Measurements from ENCODE around the gene FGFR3.

The FGFR3 gene

GRCh38 chr4:1792832-1793495 is at the start of gene FGFR3:
TSS of gene FGFR3 (plus strand) at chr4:1793293. CDS start at chr4:1793935, 642 bp downstream.
- no peak within 1 kb of the TSS for H3K4me3 Mint-ChIP-seq

GRCh38 chr4:1743551-1743950 is 49.5 kb upstream of the FGFR3 start:
- no peaks in the 10 kb centered on the region for H3K27me3 Mint-ChIP-seq
- H3K36me3 Mint-ChIP-seq (ENCODE audit: low read depth), result peaks cover 68% of the 10 kb centered on the region
- H3K27ac Mint-ChIP-seq, result peak overlapping the region; percentile 60
- H3K4me1 Mint-ChIP-seq (ENCODE audit: low read depth), result no peaks in the 10 kb centered on the region
- no peak overlapping the region for H3K4me3 Mint-ChIP-seq
- no peaks in the 10 kb centered on the region for H3K9me3 Mint-ChIP-seq
- no peak for DNase-seq

More at GRCh38 chr4:1792832-1793495, at the start of gene FGFR3:
- no peaks in the 10 kb centered on the region for H3K36me3 Mint-ChIP-seq (ENCODE audit: low read depth)
- no peaks in the 10 kb centered on the region for H3K9me3 Mint-ChIP-seq
- peak; percentile 69 for DNase-seq
- no peak within 1 kb of the TSS for H3K27ac Mint-ChIP-seq
- peaks cover 18% of the 10 kb centered on the region for H3K27me3 Mint-ChIP-seq
- no peaks in the 10 kb centered on the region for H3K4me1 Mint-ChIP-seq (ENCODE audit: low read depth)

- H3K27ac Mint-ChIP-seq, result peak overlapping the region; percentile 67
- H3K4me1 Mint-ChIP-seq (ENCODE audit: low read depth), result no peaks in the 10 kb centered on the region
- H3K9me3 Mint-ChIP-seq, result no peaks in the 10 kb centered on the region
- H3K36me3 Mint-ChIP-seq (ENCODE audit: low read depth), result peaks cover 64% of the 10 kb centered on the region
- no peaks in the 10 kb centered on the region for H3K27me3 Mint-ChIP-seq
- no peak for DNase-seq
- H3K4me3 Mint-ChIP-seq, result no peak overlapping the region
These were observed 49.1 kb upstream of the FGFR3 start for GRCh38 chr4:1743975-1744374.

- Mint-ChIP-seq H3K27ac (peak overlapping the region; percentile 67), H3K27me3 (no peaks in the 10 kb centered on the region), H3K9me3 (no peaks in the 10 kb centered on the region), H3K4me3 (no peak overlapping the region), H3K4me1 (ENCODE audit: low read depth) (no peaks in the 10 kb centered on the region), H3K36me3 (ENCODE audit: low read depth) (peaks cover 58% of the 10 kb centered on the region)
- no peak for DNase-seq
These were observed 48.5 kb upstream of the FGFR3 start for GRCh38 chr4:1744552-1744951.

GRCh38 chr4:1745165-1745564 is 47.9 kb upstream of the FGFR3 start:
- no peak for DNase-seq
- Mint-ChIP-seq H3K27me3 (no peaks in the 10 kb centered on the region), H3K9me3 (no peaks in the 10 kb centered on the region), H3K4me1 (ENCODE audit: low read depth) (no peaks in the 10 kb centered on the region), H3K27ac (no peak overlapping the region), H3K4me3 (no peak overlapping the region), H3K36me3 (ENCODE audit: low read depth) (peaks cover 52% of the 10 kb centered on the region)

- no peaks in the 10 kb centered on the region for H3K4me1 Mint-ChIP-seq (ENCODE audit: low read depth)
- H3K36me3 Mint-ChIP-seq (ENCODE audit: low read depth), result peaks cover 46% of the 10 kb centered on the region
- no peaks in the 10 kb centered on the region for H3K9me3 Mint-ChIP-seq
- no peak for DNase-seq
- no peak overlapping the region for H3K4me3 Mint-ChIP-seq
- no peak overlapping the region for H3K27ac Mint-ChIP-seq
- H3K27me3 Mint-ChIP-seq, result no peaks in the 10 kb centered on the region
These were observed 47.4 kb upstream of the FGFR3 start for GRCh38 chr4:1745697-1746096.

GRCh38 chr4:1746265-1746691 is 46.8 kb upstream of the FGFR3 start:
- H3K27me3 Mint-ChIP-seq, result no peaks in the 10 kb centered on the region
- no peak overlapping the region for H3K27ac Mint-ChIP-seq
- peaks cover 40% of the 10 kb centered on the region for H3K36me3 Mint-ChIP-seq (ENCODE audit: low read depth)
- no peaks in the 10 kb centered on the region for H3K4me1 Mint-ChIP-seq (ENCODE audit: low read depth)
- no peaks in the 10 kb centered on the region for H3K9me3 Mint-ChIP-seq
- DNase-seq, result peak; percentile 86
- H3K4me3 Mint-ChIP-seq, result no peak overlapping the region

GRCh38 chr4:1746919-1747602 is 46.0 kb upstream of the FGFR3 start:
- H3K4me3 Mint-ChIP-seq, result no peak overlapping the region
- no peaks in the 10 kb centered on the region for H3K9me3 Mint-ChIP-seq
- no peak overlapping the region for H3K27ac Mint-ChIP-seq
- H3K36me3 Mint-ChIP-seq (ENCODE audit: low read depth), result peaks cover 33% of the 10 kb centered on the region
- H3K27me3 Mint-ChIP-seq, result no peaks in the 10 kb centered on the region
- no peaks in the 10 kb centered on the region for H3K4me1 Mint-ChIP-seq (ENCODE audit: low read depth)
- DNase-seq, result no peak

- Mint-ChIP-seq H3K36me3 (ENCODE audit: low read depth) (peaks cover 27% of the 10 kb centered on the region), H3K27me3 (no peaks in the 10 kb centered on the region), H3K27ac (no peak overlapping the region), H3K9me3 (no peaks in the 10 kb centered on the region), H3K4me1 (ENCODE audit: low read depth) (no peaks in the 10 kb centered on the region), H3K4me3 (no peak overlapping the region)
- no peak for DNase-seq
These were observed 45.5 kb upstream of the FGFR3 start for GRCh38 chr4:1747603-1747967.

GRCh38 chr4:1748465-1748995 is 44.6 kb upstream of the FGFR3 start:
- Mint-ChIP-seq H3K27me3 (no peaks in the 10 kb centered on the region), H3K9me3 (no peaks in the 10 kb centered on the region), H3K27ac (no peak overlapping the region), H3K4me3 (no peak overlapping the region), H3K36me3 (ENCODE audit: low read depth) (peaks cover 18% of the 10 kb centered on the region), H3K4me1 (ENCODE audit: low read depth) (no peaks in the 10 kb centered on the region)
- DNase-seq, result peak; percentile 86

- DNase-seq, result no peak
- Mint-ChIP-seq H3K27ac (no peak overlapping the region), H3K27me3 (no peaks in the 10 kb centered on the region), H3K36me3 (ENCODE audit: low read depth) (peaks cover 10% of the 10 kb centered on the region), H3K9me3 (no peaks in the 10 kb centered on the region), H3K4me1 (ENCODE audit: low read depth) (no peaks in the 10 kb centered on the region), H3K4me3 (no peak overlapping the region)
These were observed 43.7 kb upstream of the FGFR3 start for GRCh38 chr4:1749370-1749769.

- H3K36me3 Mint-ChIP-seq (ENCODE audit: low read depth), result peaks cover 6% of the 10 kb centered on the region
- H3K9me3 Mint-ChIP-seq, result no peaks in the 10 kb centered on the region
- no peaks in the 10 kb centered on the region for H3K4me1 Mint-ChIP-seq (ENCODE audit: low read depth)
- no peak overlapping the region for H3K27ac Mint-ChIP-seq
- H3K27me3 Mint-ChIP-seq, result no peaks in the 10 kb centered on the region
- no peak for DNase-seq
- no peak overlapping the region for H3K4me3 Mint-ChIP-seq
These were observed 43.3 kb upstream of the FGFR3 start for GRCh38 chr4:1749826-1750225.

GRCh38 chr4:1750381-1751154 is 42.5 kb upstream of the FGFR3 start:
- DNase-seq, result no peak
- H3K4me1 Mint-ChIP-seq (ENCODE audit: low read depth), result no peaks in the 10 kb centered on the region
- peak overlapping the region; percentile 26 for H3K27ac Mint-ChIP-seq
- no peak overlapping the region for H3K4me3 Mint-ChIP-seq
- H3K36me3 Mint-ChIP-seq (ENCODE audit: low read depth), result no peaks in the 10 kb centered on the region
- H3K9me3 Mint-ChIP-seq, result no peaks in the 10 kb centered on the region
- no peaks in the 10 kb centered on the region for H3K27me3 Mint-ChIP-seq

- Mint-ChIP-seq H3K9me3 (no peaks in the 10 kb centered on the region), H3K27me3 (no peaks in the 10 kb centered on the region), H3K4me3 (no peak overlapping the region), H3K36me3 (ENCODE audit: low read depth) (no peaks in the 10 kb centered on the region), H3K27ac (no peak overlapping the region), H3K4me1 (ENCODE audit: low read depth) (no peaks in the 10 kb centered on the region)
- DNase-seq, result no peak
These were observed 41.8 kb upstream of the FGFR3 start for GRCh38 chr4:1751155-1751918.
